Neural cell (in vitro differentiated cells): ENCODE data around the gene GSS. TPM values are rescaled to one million over a fixed set of nuclear protein-coding genes. Genes with fewer than 3 reads are reported as not detected.

ENCODE experiments used
- H2AFZ ChIP-seq: fragments of 200-600, 300-800 bp; sonication (generic), shearing (Covaris generic); 2 replicates; pipeline ENCODE4 v1.6.0; 2014; ENCODE audit warnings: low read depth, mild to moderate bottlenecking, antibody characterized with exemption, low read length, moderate library complexity
- H3F3A ChIP-seq: fragments of 200-600 bp; shearing (Covaris generic); 2 replicates; pipeline ENCODE4 v1.6.1; 2016; ENCODE audit warnings: mild to moderate bottlenecking, moderate library complexity, mixed read lengths, antibody characterized with exemption, low read length; ENCODE audit not compliant: insufficient read depth, poor library complexity, severe bottlenecking
- H3K27ac ChIP-seq: fragments of 200-600, 300-800 bp; sonication (generic), shearing (Covaris generic); 2 replicates; pipeline ENCODE4 v1.5.1; 2014; ENCODE audit warnings: mild to moderate bottlenecking, low read length, moderate library complexity
- H3K27me3 ChIP-seq: fragments of 300-800, 200-600 bp; sonication (generic), shearing (Covaris generic); 2 replicates; pipeline ENCODE4 v1.6.0; 2014; ENCODE audit warnings: mild to moderate bottlenecking, low read depth, low read length, moderate library complexity; ENCODE audit not compliant: insufficient read depth
- H3K36me3 ChIP-seq: fragments of 300-800, 200-600 bp; sonication (generic), shearing (Covaris generic); 2 replicates; pipeline ENCODE4 v1.5.1; 2014; ENCODE audit warnings: mild to moderate bottlenecking, antibody characterized with exemption, low read length, moderate library complexity; ENCODE audit not compliant: insufficient read depth
- H3K4me2 ChIP-seq: fragments of 300-800, 200-600 bp; sonication (generic), shearing (Covaris generic); 2 replicates; pipeline ENCODE4 v1.6.0; 2014; ENCODE audit warnings: mild to moderate bottlenecking, low read length
- H3K4me3 ChIP-seq: fragments of 300-800, 200-600 bp; sonication (generic), shearing (Covaris generic); 2 replicates; pipeline ENCODE4 v1.5.1; 2014; ENCODE audit warnings: mild to moderate bottlenecking, low read length, moderate library complexity
- H3K79me2 ChIP-seq: fragments of 200-600 bp; shearing (Covaris generic); replicated peaks from 2 replicates; pipeline ENCODE4 v1.6.0; 2014; ENCODE audit warnings: mild to moderate bottlenecking, low read length, moderate library complexity; ENCODE audit not compliant: insufficient read depth
- H3K9ac ChIP-seq: fragments of 300-800, 200-600 bp; sonication (generic), shearing (Covaris generic); 2 replicates; pipeline ENCODE4 v1.6.1; 2016; ENCODE audit warnings: mild to moderate bottlenecking, low read length, mixed read lengths
- H3K9me2 ChIP-seq: fragments of 200-600 bp; shearing (Covaris generic); 2 replicates; pipeline ENCODE4 v1.6.1; 2016; ENCODE audit warnings: mild to moderate bottlenecking, low read length, mixed read lengths; ENCODE audit not compliant: insufficient read depth
- H3K9me3 ChIP-seq: fragments of 200-600, 300-800 bp; sonication (generic), shearing (Covaris generic); 2 replicates; pipeline ENCODE4 v1.6.1; 2016; ENCODE audit warnings: mild to moderate bottlenecking, mixed run types, low read length, moderate library complexity, mixed read lengths
- H4K20me1 ChIP-seq: fragments of 200-600 bp; shearing (Covaris generic); 2 replicates; pipeline ENCODE4 v1.6.1; 2016; ENCODE audit warnings: mild to moderate bottlenecking, mixed run types; ENCODE audit not compliant: insufficient read depth
- EP300 ChIP-seq: fragments of 450-650 bp; conservative IDR thresholded peaks from 2 replicates; pipeline ENCODE4 v1.6.1; 2014; ENCODE audit warnings: antibody characterized with exemption, mild to moderate bottlenecking, moderate library complexity; ENCODE audit not compliant: poor library complexity, severe bottlenecking
- EZH2 ChIP-seq: fragments of 200-600, 300-800 bp; shearing (Covaris generic), sonication (generic); IDR thresholded peaks from 2 replicates; pipeline ENCODE4 v1.6.1; 2014; ENCODE audit warnings: antibody characterized with exemption, low read length, borderline replicate concordance, mild to moderate bottlenecking; ENCODE audit not compliant: insufficient read depth, poor library complexity, severe bottlenecking
- MXI1 ChIP-seq: fragments of 450-650 bp; conservative IDR thresholded peaks from 2 replicates; pipeline ENCODE4 v1.6.1; 2014; ENCODE audit warnings: antibody characterized with exemption, mild to moderate bottlenecking; ENCODE audit not compliant: poor library complexity, severe bottlenecking
- POLR2AphosphoS5 ChIP-seq: IDR thresholded peaks from 2 replicates; pipeline ENCODE4 v1.6.1; 2012
- RAD21 ChIP-seq: fragments of 450-650 bp; conservative IDR thresholded peaks from 2 replicates; pipeline ENCODE4 v1.6.1; 2014; ENCODE audit warnings: antibody characterized with exemption, mild to moderate bottlenecking, moderate library complexity
- SMC3 ChIP-seq: fragments of 450-650 bp; conservative IDR thresholded peaks from 2 replicates; pipeline ENCODE4 v1.6.1; 2014; ENCODE audit warnings: antibody characterized with exemption, mild to moderate bottlenecking, moderate library complexity; ENCODE audit not compliant: poor library complexity
- TAF1 ChIP-seq: IDR thresholded peaks from 2 replicates; pipeline ENCODE4 v1.6.1; 2012; ENCODE audit warnings: low read depth
- polyA plus RNA-seq: library from polyadenylated mRNA; depleted of rRNA; stranded (reverse); fragments of >200 nt; gene quantifications from 2 replicates; pipeline ENCODE4 v1.2.3, GENCODE V29; 2014
- TF ChIP-seq, protein P1 (sequence below): IDR thresholded peaks from 2 replicates; pipeline ENCODE4 v1.6.1; 2012; ENCODE audit warnings: borderline replicate concordance
- TF ChIP-seq, protein P2 (sequence below): fragments of 450-650 bp; IDR thresholded peaks from 2 replicates; pipeline ENCODE4 v1.5.1; 2014; ENCODE audit warnings: antibody characterized with exemption, mild to moderate bottlenecking, moderate library complexity; ENCODE audit not compliant: poor library complexity, severe bottlenecking

Gene GSS
- polyA plus RNA-seq, 1 donor from 2014 or later, result 173 TPM

DNA sequence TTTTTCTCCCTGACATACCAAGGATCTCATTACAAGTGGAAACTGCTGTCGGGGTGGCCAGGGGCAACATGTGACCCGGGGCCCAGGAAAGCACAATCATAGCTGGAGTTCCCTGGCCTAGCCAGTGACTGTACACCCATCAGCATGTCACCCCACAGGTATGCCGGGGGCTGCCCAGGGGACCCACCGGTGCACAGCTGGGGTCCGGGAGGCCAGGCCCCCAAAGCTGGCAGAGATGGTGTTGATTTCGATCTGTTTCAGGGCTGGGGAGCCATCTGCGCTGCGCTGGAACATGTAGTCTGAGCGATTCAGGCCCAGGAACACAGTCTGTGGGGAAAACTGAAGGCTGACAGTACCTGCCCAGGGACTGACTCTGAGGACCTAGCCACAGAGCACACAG, 13.3 kb downstream of the GSS start:
- Histone ChIP-seq H3K9ac (no peak overlapping the region), H4K20me1 (no peaks in the 10 kb centered on the region), H3K4me2 (no peak overlapping the region), H3K27ac (no peak overlapping the region), H3F3A (no peaks in the 10 kb centered on the region), H3K4me3 (no peak overlapping the region), H3K9me2 (no peaks in the 10 kb centered on the region), H2AFZ (no peak overlapping the region), H3K79me2 (no peaks in the 10 kb centered on the region), H3K36me3 (peaks cover 5% of the 10 kb centered on the region), H3K27me3 (no peaks in the 10 kb centered on the region), H3K9me3 (no peaks in the 10 kb centered on the region)
- TF ChIP-seq MXI1 (no peak), POLR2AphosphoS5 (no peak), EZH2 (no peak)
- TF ChIP-seq, protein P1, sequence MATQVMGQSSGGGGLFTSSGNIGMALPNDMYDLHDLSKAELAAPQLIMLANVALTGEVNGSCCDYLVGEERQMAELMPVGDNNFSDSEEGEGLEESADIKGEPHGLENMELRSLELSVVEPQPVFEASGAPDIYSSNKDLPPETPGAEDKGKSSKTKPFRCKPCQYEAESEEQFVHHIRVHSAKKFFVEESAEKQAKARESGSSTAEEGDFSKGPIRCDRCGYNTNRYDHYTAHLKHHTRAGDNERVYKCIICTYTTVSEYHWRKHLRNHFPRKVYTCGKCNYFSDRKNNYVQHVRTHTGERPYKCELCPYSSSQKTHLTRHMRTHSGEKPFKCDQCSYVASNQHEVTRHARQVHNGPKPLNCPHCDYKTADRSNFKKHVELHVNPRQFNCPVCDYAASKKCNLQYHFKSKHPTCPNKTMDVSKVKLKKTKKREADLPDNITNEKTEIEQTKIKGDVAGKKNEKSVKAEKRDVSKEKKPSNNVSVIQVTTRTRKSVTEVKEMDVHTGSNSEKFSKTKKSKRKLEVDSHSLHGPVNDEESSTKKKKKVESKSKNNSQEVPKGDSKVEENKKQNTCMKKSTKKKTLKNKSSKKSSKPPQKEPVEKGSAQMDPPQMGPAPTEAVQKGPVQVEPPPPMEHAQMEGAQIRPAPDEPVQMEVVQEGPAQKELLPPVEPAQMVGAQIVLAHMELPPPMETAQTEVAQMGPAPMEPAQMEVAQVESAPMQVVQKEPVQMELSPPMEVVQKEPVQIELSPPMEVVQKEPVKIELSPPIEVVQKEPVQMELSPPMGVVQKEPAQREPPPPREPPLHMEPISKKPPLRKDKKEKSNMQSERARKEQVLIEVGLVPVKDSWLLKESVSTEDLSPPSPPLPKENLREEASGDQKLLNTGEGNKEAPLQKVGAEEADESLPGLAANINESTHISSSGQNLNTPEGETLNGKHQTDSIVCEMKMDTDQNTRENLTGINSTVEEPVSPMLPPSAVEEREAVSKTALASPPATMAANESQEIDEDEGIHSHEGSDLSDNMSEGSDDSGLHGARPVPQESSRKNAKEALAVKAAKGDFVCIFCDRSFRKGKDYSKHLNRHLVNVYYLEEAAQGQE, result no peak
- TF ChIP-seq, protein P2, sequence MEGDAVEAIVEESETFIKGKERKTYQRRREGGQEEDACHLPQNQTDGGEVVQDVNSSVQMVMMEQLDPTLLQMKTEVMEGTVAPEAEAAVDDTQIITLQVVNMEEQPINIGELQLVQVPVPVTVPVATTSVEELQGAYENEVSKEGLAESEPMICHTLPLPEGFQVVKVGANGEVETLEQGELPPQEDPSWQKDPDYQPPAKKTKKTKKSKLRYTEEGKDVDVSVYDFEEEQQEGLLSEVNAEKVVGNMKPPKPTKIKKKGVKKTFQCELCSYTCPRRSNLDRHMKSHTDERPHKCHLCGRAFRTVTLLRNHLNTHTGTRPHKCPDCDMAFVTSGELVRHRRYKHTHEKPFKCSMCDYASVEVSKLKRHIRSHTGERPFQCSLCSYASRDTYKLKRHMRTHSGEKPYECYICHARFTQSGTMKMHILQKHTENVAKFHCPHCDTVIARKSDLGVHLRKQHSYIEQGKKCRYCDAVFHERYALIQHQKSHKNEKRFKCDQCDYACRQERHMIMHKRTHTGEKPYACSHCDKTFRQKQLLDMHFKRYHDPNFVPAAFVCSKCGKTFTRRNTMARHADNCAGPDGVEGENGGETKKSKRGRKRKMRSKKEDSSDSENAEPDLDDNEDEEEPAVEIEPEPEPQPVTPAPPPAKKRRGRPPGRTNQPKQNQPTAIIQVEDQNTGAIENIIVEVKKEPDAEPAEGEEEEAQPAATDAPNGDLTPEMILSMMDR, result no peak

DNA sequence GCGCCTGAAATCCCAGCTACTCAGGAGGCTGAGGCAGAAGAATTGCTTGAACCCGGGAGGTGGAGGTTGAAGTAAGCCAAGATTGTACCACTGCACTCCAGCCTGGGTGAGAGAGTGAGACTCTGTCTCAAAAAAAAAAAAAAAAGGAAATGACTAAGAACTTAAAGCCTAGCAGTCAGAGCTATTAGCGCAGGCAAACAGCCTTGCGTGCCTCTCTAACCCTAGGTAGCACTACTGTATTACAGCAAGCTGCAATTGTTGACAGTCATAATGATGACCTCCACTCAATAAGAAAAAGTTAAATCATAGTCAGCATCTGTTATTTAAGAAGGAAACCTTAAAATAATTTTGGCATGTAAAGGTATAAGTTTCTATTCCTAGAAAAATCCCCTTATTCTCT, 14.4 kb downstream of the GSS start:
- Histone ChIP-seq H3K27me3 (no peaks in the 10 kb centered on the region), H3K27ac (no peak overlapping the region), H3K4me3 (no peak overlapping the region), H3K9me2 (no peaks in the 10 kb centered on the region), H2AFZ (no peak overlapping the region), H3K79me2 (no peaks in the 10 kb centered on the region), H3F3A (no peaks in the 10 kb centered on the region), H4K20me1 (no peaks in the 10 kb centered on the region), H3K4me2 (no peak overlapping the region), H3K36me3 (peaks cover 5% of the 10 kb centered on the region), H3K9me3 (no peaks in the 10 kb centered on the region), H3K9ac (no peak overlapping the region)
- no peak for TF ChIP-seq TAF1
- TF ChIP-seq SMC3, result no peak
- TF ChIP-seq, protein P2, result no peak
- TF ChIP-seq, protein P1, result no peak
- no peak for TF ChIP-seq EP300
- TF ChIP-seq POLR2AphosphoS5, result no peak
- no peak for TF ChIP-seq EZH2
- TF ChIP-seq MXI1, result no peak
- no peak for TF ChIP-seq RAD21
